Skin of body (tissue), 2 donors: ENCODE measurements around the gene JAM3. TPM values are rescaled to one million over a fixed set of nuclear protein-coding genes. Genes with fewer than 3 reads are reported as not detected.

Experiments used
- DNase-seq: peaks from one replicate; lab custom pipeline; 2025; lab: John Stamatoyannopoulos, UW
- total RNA-seq: library from RNA; depleted of rRNA; stranded (reverse); fragments of >200 nt; gene quantifications from one replicate; pipeline ENCODE4 v1.2.3, GENCODE V29; 2014

The JAM3 gene
- total RNA-seq, 1 donor from 2014 or later = 41.0 TPM

GRCh38 chr11:134143801-134144200 is 74.9 kb downstream of the JAM3 start:
- DNase-seq = no peak

DNA sequence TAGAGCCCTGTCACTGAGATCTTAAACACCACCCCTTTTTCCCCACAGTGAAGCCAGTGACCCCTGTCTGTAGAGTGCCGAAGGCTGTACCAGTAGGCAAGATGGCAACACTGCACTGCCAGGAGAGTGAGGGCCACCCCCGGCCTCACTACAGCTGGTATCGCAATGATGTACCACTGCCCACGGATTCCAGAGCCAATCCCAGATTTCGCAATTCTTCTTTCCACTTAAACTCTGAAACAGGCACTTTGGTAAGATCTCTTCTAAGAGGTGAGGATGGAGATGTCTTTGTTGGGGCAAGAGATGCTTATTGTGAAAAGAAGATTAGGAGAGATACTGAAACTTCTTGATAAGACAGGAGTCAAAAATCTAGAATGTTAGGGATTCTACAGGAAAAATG is 75.9 kb downstream of the JAM3 start:
- no peak for DNase-seq

DNA sequence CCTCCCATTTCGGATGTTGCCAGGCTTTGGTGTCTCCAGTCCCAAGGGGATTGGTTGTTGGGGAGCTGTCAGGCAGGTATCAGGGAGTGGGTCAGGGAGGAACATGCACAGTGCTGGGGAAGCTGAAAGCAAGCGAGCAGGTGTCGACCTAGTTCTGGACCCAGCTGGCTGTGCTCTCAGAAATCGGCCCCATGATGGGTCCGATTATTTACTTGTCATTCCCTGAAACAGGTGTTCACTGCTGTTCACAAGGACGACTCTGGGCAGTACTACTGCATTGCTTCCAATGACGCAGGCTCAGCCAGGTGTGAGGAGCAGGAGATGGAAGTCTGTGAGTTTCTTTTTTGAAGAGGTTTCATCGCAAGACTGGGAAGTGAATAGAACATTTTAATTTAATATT is 76.8 kb downstream of the JAM3 start:
- no peak for DNase-seq

- DNase-seq = no peak
Measured at GRCh38 chr11:134146598-134146997, 77.7 kb downstream of the JAM3 start.

DNA sequence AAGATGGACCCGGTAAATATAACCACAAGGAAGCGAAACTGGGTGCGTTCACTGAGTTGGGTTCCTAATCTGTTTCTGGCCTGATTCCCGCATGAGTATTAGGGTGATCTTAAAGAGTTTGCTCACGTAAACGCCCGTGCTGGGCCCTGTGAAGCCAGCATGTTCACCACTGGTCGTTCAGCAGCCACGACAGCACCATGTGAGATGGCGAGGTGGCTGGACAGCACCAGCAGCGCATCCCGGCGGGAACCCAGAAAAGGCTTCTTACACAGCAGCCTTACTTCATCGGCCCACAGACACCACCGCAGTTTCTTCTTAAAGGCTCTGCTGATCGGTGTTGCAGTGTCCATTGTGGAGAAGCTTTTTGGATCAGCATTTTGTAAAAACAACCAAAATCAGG is 80.5 kb downstream of the JAM3 start:
- no peak for DNase-seq

DNA sequence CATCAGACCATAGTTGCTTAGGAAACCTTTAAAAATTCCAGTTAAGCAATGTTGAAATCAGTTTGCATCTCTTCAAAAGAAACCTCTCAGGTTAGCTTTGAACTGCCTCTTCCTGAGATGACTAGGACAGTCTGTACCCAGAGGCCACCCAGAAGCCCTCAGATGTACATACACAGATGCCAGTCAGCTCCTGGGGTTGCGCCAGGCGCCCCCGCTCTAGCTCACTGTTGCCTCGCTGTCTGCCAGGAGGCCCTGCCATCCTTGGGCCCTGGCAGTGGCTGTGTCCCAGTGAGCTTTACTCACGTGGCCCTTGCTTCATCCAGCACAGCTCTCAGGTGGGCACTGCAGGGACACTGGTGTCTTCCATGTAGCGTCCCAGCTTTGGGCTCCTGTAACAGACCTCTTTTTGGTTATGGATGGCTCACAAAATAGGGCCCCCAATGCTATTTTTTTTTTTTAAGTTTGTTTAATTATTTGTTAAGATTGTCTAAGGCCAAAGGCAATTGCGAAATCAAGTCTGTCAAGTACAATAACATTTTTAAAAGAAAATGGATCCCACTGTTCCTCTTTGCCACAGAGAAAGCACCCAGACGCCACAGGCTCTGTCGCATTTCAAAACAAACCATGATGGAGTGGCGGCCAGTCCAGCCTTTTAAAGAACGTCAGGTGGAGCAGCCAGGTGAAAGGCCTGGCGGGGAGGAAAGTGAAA is 81.5 kb downstream of the JAM3 start:
- no peak for DNase-seq

- no peak for DNase-seq
Measured at GRCh38 chr11:134151083-134151747, 82.3 kb downstream of the JAM3 start.

DNA sequence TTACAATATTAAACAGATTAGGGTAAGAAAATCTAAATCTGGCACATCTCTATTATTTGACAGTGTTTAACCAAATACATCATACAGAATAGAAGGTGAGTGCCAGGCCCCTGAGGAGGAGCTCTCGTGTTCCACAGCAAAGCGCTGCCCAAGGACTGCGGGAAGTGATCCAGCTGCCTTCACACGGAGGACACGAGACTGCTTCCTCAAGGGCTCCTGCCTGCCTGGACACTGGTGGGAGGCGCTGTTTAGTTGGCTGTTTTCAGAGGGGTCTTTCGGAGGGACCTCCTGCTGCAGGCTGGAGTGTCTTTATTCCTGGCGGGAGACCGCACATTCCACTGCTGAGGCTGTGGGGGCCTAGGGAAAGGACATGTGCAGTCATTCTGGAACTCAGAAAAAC is 83.8 kb downstream of the JAM3 start:
- no peak for DNase-seq

GRCh38 chr11:134153147-134153905 is 84.5 kb downstream of the JAM3 start:
- DNase-seq = no peak

- no peak for DNase-seq
Measured at GRCh38 chr11:134154441-134154840, 85.6 kb downstream of the JAM3 start.

DNA sequence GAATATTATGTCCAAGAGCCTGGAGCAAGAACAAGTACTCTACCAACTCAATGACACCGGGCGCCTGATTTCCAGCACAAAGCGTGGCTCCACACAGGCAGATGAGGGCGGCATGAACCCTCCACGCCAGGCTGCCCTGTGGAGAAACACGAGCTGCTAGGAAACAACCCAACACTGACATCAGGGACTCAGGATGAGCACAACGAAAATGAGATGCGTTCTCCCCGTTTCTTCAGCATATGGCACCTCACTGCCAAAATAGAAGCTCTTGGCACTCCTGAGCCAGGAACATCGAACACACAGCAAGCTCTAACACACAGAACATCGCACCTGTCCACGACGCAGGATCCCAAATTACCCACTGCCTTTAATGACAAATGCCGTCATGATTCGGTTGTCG is 86.6 kb downstream of the JAM3 start:
- DNase-seq = no peak

- DNase-seq = no peak
Measured at GRCh38 chr11:134155946-134156865, 87.3 kb downstream of the JAM3 start.

- no peak for DNase-seq
Measured at GRCh38 chr11:134157451-134157850, 88.6 kb downstream of the JAM3 start.

- DNase-seq = no peak
Measured at GRCh38 chr11:134158023-134158422, 89.2 kb downstream of the JAM3 start.

- no peak for DNase-seq
Measured at GRCh38 chr11:134159652-134160051, 90.8 kb downstream of the JAM3 start.

GRCh38 chr11:134164490-134165370 is 95.9 kb downstream of the JAM3 start:
- no peak for DNase-seq

- no peak for DNase-seq
Measured at GRCh38 chr11:134170177-134170918, 101.5 kb downstream of the JAM3 start.

- no peak for DNase-seq
Measured at GRCh38 chr11:134170919-134171281, 102.0 kb downstream of the JAM3 start.

DNA sequence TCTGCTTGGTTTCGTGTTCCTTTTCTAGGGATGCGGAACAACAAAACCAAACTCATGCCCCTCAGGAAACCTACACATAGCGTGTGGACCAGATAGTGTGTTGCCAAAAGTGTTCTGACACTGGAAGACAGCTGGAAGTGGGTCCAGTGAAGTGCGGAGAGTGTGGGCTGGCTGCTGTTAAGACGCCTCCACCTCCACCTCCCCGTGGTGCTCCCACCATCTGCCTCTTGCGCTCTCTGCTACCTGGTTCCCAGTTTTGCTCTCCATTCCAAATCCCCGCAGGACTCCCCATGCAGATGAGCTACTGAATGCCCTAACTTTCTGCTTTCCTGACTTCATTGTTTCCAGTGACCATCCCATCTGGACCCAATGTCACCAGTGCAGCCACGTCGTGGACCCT is 103.1 kb downstream of the JAM3 start:
- DNase-seq = no peak

GRCh38 chr11:134173296-134173695 is 104.4 kb downstream of the JAM3 start:
- DNase-seq = no peak
